HT1080 (cell line): ENCODE measurements around the gene TNNI3K. TPM values are rescaled to one million over a fixed set of nuclear protein-coding genes. Genes with fewer than 3 reads are reported as not detected.

Experiments
- DNase-seq: peaks from one replicate; pipeline ENCODE4 v3.0.0-alpha.2; 2015; ENCODE audit warnings: low read depth
- total RNA-seq: library from RNA; depleted of rRNA; stranded (reverse); fragments of >200 nt; shearing (Covaris generic); gene quantifications from 2 replicates; pipeline ENCODE4 v1.2.3, GENCODE V29; 2014; rRNA removed

Gene TNNI3K
- total RNA-seq, 1 experiment from 2014 or later = 0.95 TPM

GRCh38 chr1:74545821-74546220 lies 310.6 kb downstream of the TNNI3K start:
- no peak for DNase-seq

- no peak for DNase-seq
Measured at GRCh38 chr1:74548961-74549750, 314.0 kb downstream of the TNNI3K start.

- no peak for DNase-seq
Measured at GRCh38 chr1:74549932-74550331, 314.7 kb downstream of the TNNI3K start.

- no peak for DNase-seq
Measured at GRCh38 chr1:74570797-74571492, 335.8 kb downstream of the TNNI3K start.

- DNase-seq = no peak
Measured at GRCh38 chr1:74571493-74571800, 336.3 kb downstream of the TNNI3K start.

- DNase-seq = no peak
Measured at GRCh38 chr1:74571891-74572290, 336.7 kb downstream of the TNNI3K start.

- DNase-seq = no peak
Measured at GRCh38 chr1:74578101-74578500, 342.9 kb downstream of the TNNI3K start.

- DNase-seq = no peak
Measured at GRCh38 chr1:74579425-74579824, 344.2 kb downstream of the TNNI3K start.

- no peak for DNase-seq
Measured at GRCh38 chr1:74583397-74583796, 348.2 kb downstream of the TNNI3K start.

- DNase-seq = peak; percentile 2
Measured at GRCh38 chr1:74584185-74584584, 349.0 kb downstream of the TNNI3K start.

- peak; percentile 6 for DNase-seq
Measured at GRCh38 chr1:74586253-74586897, 351.2 kb downstream of the TNNI3K start.

- no peak for DNase-seq
Measured at GRCh38 chr1:74587888-74588287, 352.7 kb downstream of the TNNI3K start.

- no peak for DNase-seq
Measured at GRCh38 chr1:74590288-74590687, 355.1 kb downstream of the TNNI3K start.

- no peak for DNase-seq
Measured at GRCh38 chr1:74591949-74592348, 356.8 kb downstream of the TNNI3K start.

- DNase-seq = no peak
Measured at GRCh38 chr1:74592580-74593355, 357.6 kb downstream of the TNNI3K start.

Other genes starting within 250 kb of the TNNI3K start
- gene LRRIQ3, start 37.2 kb upstream of the TNNI3K start, total RNA-seq = 0.50 and 0.53 TPM in 2 replicates
- 8.8 and 9.2 TPM in 2 replicates for gene FPGT, start 37.1 kb upstream of the TNNI3K start, total RNA-seq